ENCODE data around the gene CARNS1.

Gene CARNS1, protein sequence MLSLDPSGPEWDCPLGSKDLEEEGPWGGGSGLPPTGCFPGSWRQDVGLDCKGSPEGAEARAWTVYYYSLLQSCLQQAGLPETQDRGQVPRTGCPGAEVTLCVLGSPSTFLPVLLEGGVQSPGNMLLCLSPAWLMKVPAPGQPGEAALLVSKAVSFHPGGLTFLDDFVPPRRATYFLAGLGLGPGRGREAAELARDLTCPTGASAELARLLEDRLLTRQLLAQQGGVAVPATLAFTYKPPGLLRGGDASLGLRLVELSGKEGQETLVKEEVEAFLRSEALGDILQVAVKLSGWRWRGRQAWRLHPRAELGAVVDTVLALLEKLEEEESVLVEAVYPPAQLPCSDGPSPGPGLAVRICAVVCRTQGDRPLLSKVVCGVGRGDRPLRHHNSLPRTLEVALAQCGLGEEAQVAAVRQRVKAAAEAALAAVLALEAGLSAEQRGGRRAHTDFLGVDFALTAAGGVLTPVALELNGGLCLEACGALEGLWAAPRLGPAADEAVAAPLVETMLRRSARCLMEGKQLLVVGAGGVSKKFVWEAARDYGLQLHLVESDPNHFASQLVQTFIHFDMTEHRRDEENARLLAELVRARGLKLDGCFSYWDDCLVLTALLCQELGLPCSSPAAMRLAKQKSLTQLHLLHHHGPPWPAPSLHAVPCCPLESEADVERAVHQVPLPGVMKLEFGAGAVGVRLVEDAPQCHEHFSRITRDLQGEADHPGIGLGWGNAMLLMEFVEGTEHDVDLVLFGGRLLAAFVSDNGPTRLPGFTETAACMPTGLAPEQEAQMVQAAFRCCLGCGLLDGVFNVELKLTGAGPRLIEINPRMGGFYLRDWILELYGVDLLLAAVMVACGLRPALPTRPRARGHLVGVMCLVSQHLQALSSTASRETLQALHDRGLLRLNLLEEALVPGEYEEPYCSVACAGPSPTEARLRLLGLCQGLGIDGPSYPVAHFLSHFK

GRCh38 chr11:67415501-67416304, at the start of gene CARNS1:
Gene CARNS1 (plus strand): TSS chr11:67415678. CDS start chr11:67416200, 522 bp downstream.
- no peaks in the 10 kb centered on the region for H3K36me3 ChIP-seq (ENCODE audit: insufficient read depth, low read length)
- TF ChIP-seq POLR2AphosphoS5 (IDR thresholded peaks at IDR 0.05; ENCODE audit: borderline replicate concordance, low read depth, low read length) = no peak
- TF ChIP-seq EZH2 (IDR thresholded peaks at IDR 0.05) = no peak
- no peak for TF ChIP-seq FOXP2 (optimal IDR thresholded peaks at IDR 0.05; ENCODE audit: control extremely low read depth, extremely low read length, insufficient read depth)
- H3K9ac ChIP-seq (ENCODE audit: insufficient read length) = no peak within 1 kb of the TSS
- H3K4me3 ChIP-seq = peak within 1 kb of the TSS; percentile 50
- H3K27ac ChIP-seq = peak within 1 kb of the TSS; percentile 73
- DNase-seq (ENCODE audit: low read depth, low spot score) = no peak
- H3K9me3 ChIP-seq (ENCODE audit: low read depth, low read length) = no peaks in the 10 kb centered on the region

GRCh38 chr11:67365736-67366444, 49.6 kb upstream of the CARNS1 start:
- no peak overlapping the region for H3K9ac ChIP-seq (ENCODE audit: insufficient read length)

DNA sequence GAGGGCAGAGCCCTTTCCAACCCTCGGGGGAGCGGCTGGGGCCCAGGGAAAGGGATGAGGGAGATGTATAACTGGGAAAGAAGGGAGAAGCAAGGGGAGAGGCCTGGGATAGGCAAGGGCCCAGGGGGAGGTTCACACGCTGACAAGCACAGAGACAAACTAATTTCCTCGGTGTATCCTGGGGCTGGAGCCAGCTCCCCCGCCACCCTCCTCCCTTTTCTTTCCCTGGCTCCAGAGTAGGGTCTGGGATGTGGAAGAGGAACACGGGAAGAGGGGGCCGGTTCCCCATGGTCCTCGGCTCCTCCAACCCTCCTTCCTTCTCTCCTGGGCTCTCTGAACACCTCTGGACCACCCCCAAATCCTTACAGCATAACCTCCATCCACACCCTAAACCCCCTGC, 48.9 kb upstream of the CARNS1 start:
- no peak for DNase-seq (ENCODE audit: low read depth, low spot score)
- no peak overlapping the region for H3K4me3 ChIP-seq
- no peak overlapping the region for H3K9ac ChIP-seq (ENCODE audit: insufficient read length)
- no peak for TF ChIP-seq POLR2AphosphoS5 (IDR thresholded peaks at IDR 0.05; ENCODE audit: borderline replicate concordance, low read depth, low read length)
- TF ChIP-seq EZH2 (IDR thresholded peaks at IDR 0.05) = no peak
- no peak for TF ChIP-seq FOXP2 (optimal IDR thresholded peaks at IDR 0.05; ENCODE audit: control extremely low read depth, extremely low read length, insufficient read depth)
- H3K9me3 ChIP-seq (ENCODE audit: low read depth, low read length) = no peaks in the 10 kb centered on the region
- no peak overlapping the region for H3K27ac ChIP-seq
- no peaks in the 10 kb centered on the region for H3K36me3 ChIP-seq (ENCODE audit: insufficient read depth, low read length)

More at GRCh38 chr11:67365736-67366444, 49.6 kb upstream of the CARNS1 start:
- TF ChIP-seq FOXP2 (optimal IDR thresholded peaks at IDR 0.05; ENCODE audit: control extremely low read depth, extremely low read length, insufficient read depth) = no peak
- TF ChIP-seq EZH2 (IDR thresholded peaks at IDR 0.05) = no peak
- TF ChIP-seq POLR2AphosphoS5 (IDR thresholded peaks at IDR 0.05; ENCODE audit: borderline replicate concordance, low read depth, low read length) = peak; percentile 44; the same call in 1 of the 2 replicates
- H3K4me3 ChIP-seq = no peak overlapping the region
- H3K9me3 ChIP-seq (ENCODE audit: low read depth, low read length) = no peaks in the 10 kb centered on the region
- no peak for DNase-seq (ENCODE audit: low read depth, low spot score)
- H3K36me3 ChIP-seq (ENCODE audit: insufficient read depth, low read length) = no peaks in the 10 kb centered on the region
- no peak overlapping the region for H3K27ac ChIP-seq

- H3K9ac ChIP-seq (ENCODE audit: insufficient read length) = no peak overlapping the region
Measured at GRCh38 chr11:67366961-67367760, 48.3 kb upstream of the CARNS1 start.

DNA sequence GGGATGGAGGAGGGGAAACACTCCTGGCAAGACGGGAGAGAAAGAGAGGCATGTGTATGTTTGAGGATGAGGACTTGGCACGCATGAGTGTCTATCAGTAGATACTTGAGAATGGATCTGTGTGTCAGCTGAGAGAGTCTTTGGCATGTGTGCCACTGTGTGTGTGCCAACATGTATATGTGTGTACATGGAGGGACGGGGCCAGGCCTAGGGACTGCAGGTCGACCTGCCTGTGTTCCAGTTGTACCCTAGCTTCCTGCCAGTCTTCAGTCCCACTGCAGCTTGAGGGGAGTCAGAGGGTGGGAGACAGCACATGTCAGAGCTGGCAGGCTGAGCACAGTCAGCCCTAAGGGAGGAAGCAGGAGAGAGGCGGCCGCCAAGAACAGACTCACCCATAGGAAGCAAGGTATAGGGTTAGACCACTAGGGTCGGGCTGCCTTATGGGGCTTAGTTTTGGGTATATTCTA, 47.7 kb upstream of the CARNS1 start:
- no peak for TF ChIP-seq FOXP2 (optimal IDR thresholded peaks at IDR 0.05; ENCODE audit: control extremely low read depth, extremely low read length, insufficient read depth)
- no peak for TF ChIP-seq POLR2AphosphoS5 (IDR thresholded peaks at IDR 0.05; ENCODE audit: borderline replicate concordance, low read depth, low read length)
- no peak for TF ChIP-seq EZH2 (IDR thresholded peaks at IDR 0.05)
- Histone ChIP-seq H3K9me3 (ENCODE audit: low read depth, low read length) (no peaks in the 10 kb centered on the region), H3K27ac (no peak overlapping the region), H3K36me3 (ENCODE audit: insufficient read depth, low read length) (no peaks in the 10 kb centered on the region), H3K4me3 (no peak overlapping the region), H3K9ac (ENCODE audit: insufficient read length) (no peak overlapping the region)
- DNase-seq (ENCODE audit: low read depth, low spot score) = no peak

More at GRCh38 chr11:67366961-67367760, 48.3 kb upstream of the CARNS1 start:
- Histone ChIP-seq H3K9me3 (ENCODE audit: low read depth, low read length) (no peaks in the 10 kb centered on the region), H3K36me3 (ENCODE audit: insufficient read depth, low read length) (no peaks in the 10 kb centered on the region), H3K4me3 (no peak overlapping the region), H3K27ac (no peak overlapping the region)
- no peak for DNase-seq (ENCODE audit: low read depth, low spot score)
- TF ChIP-seq POLR2AphosphoS5 (IDR thresholded peaks at IDR 0.05; ENCODE audit: borderline replicate concordance, low read depth, low read length) = no peak
- TF ChIP-seq FOXP2 (optimal IDR thresholded peaks at IDR 0.05; ENCODE audit: control extremely low read depth, extremely low read length, insufficient read depth) = no peak
- no peak for TF ChIP-seq EZH2 (IDR thresholded peaks at IDR 0.05)

- Histone ChIP-seq H3K4me3 (no peak overlapping the region), H3K36me3 (ENCODE audit: insufficient read depth, low read length) (no peaks in the 10 kb centered on the region), H3K9ac (ENCODE audit: insufficient read length) (no peak overlapping the region), H3K27ac (no peak overlapping the region; the same call in 1 of the 2 replicates), H3K9me3 (ENCODE audit: low read depth, low read length) (no peaks in the 10 kb centered on the region)
- TF ChIP-seq EZH2 (IDR thresholded peaks at IDR 0.05) (no peak), POLR2AphosphoS5 (IDR thresholded peaks at IDR 0.05; ENCODE audit: borderline replicate concordance, low read depth, low read length) (no peak), FOXP2 (optimal IDR thresholded peaks at IDR 0.05; ENCODE audit: control extremely low read depth, extremely low read length, insufficient read depth) (no peak)
- no peak for DNase-seq (ENCODE audit: low read depth, low spot score)
Measured at GRCh38 chr11:67368621-67369020, 46.9 kb upstream of the CARNS1 start.
